NCI-H345 (cell line): ENCODE data around the gene KLHL9.
"Not testable (repeated sequence)": the region's sequence is repeated elsewhere in the genome, so short reads cannot be mapped to it uniquely, and the experiment has no call there.

Source experiments
- DNase-seq: peaks from one replicate; lab custom pipeline; 2025; lab: John Stamatoyannopoulos, UW

Gene KLHL9, protein sequence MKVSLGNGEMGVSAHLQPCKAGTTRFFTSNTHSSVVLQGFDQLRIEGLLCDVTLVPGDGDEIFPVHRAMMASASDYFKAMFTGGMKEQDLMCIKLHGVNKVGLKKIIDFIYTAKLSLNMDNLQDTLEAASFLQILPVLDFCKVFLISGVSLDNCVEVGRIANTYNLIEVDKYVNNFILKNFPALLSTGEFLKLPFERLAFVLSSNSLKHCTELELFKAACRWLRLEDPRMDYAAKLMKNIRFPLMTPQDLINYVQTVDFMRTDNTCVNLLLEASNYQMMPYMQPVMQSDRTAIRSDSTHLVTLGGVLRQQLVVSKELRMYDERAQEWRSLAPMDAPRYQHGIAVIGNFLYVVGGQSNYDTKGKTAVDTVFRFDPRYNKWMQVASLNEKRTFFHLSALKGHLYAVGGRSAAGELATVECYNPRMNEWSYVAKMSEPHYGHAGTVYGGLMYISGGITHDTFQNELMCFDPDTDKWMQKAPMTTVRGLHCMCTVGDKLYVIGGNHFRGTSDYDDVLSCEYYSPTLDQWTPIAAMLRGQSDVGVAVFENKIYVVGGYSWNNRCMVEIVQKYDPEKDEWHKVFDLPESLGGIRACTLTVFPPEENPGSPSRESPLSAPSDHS

DNA sequence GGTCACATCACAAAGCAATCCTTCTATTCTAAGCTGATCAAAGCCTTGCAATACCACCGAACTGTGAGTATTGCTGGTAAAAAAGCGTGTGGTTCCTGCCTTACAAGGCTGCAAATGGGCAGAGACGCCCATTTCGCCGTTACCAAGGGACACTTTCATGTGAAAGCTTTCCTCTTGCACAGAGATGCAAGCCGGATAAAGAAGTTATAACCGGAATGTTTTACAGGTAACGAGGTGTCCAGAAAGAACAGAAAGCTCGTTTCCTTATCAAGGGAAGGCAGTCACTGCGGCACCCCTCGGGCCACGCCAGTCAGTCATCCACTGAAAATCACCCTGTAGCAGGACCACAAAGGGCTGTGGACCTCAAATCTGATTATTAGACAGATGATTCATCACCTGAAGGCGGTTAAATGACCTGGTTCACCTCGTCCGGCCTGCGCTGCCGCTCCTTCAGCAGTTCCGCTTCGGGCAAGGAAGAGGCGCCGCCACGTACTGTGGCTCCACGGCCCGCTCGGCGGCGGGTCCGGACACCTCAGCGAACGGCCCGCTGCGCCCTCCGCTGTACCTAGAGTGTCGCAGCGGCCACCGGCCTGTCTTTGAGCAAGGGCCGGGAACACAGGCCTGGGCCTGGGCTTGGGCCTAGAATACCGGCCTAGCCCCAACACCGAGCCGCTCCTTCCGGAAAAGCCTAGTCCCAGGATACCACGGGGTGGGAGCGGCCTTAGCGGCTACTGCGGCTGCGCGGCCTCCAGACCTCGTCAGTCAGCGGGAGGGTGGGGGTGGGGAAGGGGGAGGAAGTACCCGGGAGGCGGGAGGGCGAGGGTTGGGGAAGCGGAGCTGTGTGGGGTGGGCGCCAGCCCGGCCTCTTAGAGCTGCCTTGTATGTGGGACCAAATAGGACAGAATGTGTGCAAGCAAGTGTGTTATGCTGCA is at the start of gene KLHL9:
TSS of gene KLHL9 (minus strand) at position 704 of the 932 bp plus-strand sequence. CDS start at position 159, 545 bp downstream.
- DNase-seq: peak; percentile 92

DNA sequence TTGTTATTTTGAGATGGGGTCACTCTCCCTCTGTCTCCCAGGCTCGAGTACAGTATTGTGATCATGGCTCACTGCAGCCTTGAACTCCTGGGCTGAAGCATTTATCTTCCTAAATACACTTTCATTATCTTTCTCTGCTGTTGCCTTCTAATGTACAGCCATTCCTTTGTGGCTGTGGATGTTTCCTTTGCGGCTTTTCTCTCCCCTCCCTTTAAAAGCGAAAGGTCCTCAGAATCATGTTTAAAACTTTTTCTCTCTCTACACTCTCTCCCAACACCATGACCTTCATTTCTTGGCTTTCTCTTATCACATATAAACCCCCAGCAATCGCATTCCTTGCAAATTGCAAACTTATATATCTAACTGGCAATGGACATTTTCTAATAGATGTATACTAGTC is 48.4 kb upstream of the KLHL9 start:
- no peak for DNase-seq

- DNase-seq: peak; percentile 55
Measured at GRCh38 chr9:21381448-21382339, 46.5 kb upstream of the KLHL9 start.

DNA sequence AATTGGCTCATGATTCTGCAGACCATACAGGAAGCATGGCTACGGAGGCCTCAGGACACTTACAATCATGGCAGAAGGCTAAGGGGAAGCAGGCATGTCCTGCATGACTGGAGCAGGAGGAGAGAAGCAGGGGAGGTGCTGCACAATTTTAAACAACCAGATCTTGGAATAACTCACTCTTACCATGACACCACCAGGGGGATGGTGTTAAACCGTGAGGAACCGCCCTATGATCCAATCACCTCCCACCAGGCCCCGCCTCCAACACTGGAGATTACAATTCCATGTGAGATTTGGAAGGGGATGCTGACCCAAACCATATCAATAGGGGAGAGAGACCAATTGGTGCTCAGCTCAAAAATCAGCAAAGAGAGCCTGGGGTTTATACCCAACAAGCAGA is 36.3 kb upstream of the KLHL9 start:
- DNase-seq: not testable (repeated sequence)

- no peak for DNase-seq
Measured at GRCh38 chr9:21367957-21368356, 32.8 kb upstream of the KLHL9 start, which contains the start of gene IFNA13. Gene IFNA13, minus strand, starts transcription at chr9:21368057. Its CDS starts 47 bp downstream, at chr9:21368010.

GRCh38 chr9:21367169-21367568 is 32.0 kb upstream of the KLHL9 start:
- DNase-seq: not testable (repeated sequence)

- no peak for DNase-seq
Measured at GRCh38 chr9:21362287-21362686, 27.1 kb upstream of the KLHL9 start.

DNA sequence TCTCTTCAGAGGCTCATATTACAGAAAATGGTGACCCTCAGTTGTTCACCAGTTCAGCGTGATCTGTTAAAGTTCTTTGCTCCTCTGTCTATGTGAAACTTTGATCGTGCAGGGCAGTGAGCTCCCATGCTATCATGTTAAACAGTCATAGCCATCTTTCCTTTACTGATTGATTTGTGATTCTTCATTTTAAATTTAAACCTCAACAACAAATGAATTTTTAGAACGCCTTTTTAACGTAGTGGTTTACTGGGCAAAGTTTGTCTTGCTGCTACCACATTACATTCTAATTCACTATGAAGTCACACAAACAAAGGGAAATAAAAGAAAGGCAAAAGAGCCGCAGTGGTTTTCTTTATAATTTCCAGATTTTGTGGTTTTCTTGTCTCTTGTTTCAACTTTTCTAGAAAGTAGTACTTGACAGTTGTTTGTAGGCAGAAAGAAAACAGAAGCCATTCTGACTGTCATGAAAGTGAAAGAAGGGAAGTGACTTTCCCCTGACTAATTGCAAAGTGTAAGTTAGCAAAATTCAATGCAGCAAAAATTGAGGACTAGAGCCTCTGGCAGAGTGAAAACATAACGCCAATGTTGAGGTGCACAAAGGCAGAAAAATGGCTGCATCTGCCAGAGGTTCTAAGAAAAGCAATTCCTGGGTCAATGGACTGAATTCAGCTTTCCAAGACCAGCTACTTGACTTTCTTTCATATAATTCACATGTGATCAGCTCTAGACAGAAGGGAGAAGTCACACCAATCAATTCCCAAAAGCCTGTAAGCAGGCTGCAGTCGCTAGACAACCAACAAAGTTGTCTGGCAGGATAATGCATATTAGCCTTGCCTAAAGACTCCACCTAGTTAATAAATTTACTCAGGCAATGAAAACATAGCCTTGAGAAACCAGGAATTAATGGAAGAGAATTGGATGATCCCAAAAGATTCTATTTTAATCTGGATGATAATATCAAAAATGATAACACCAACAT is 22.6 kb upstream of the KLHL9 start:
- no peak for DNase-seq

DNA sequence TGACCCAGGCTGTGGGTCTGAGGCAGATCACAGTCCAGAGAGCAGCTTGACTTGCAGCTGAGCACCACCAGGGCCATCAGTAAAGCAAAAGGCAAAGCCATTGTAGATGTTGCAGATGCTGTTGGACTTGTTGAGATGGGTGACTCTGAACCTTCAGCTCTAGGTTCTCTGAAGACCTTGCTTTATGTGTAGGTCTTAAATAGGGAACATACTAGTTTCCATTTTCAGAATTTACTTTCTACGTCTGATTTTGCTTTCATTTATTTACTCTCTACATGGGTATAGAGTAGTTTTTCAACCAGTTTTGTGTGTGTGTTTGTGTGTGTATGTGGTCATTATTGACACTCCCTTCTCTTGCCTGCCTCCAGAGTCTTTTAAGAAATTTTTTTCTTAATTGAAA is 15.6 kb upstream of the KLHL9 start, which contains the start of gene IFNA6:
TSS of gene IFNA6 (minus strand) at position 101 of the 400 bp plus-strand sequence. CDS start at position 101, 0 bp downstream.
- DNase-seq: no peak

DNA sequence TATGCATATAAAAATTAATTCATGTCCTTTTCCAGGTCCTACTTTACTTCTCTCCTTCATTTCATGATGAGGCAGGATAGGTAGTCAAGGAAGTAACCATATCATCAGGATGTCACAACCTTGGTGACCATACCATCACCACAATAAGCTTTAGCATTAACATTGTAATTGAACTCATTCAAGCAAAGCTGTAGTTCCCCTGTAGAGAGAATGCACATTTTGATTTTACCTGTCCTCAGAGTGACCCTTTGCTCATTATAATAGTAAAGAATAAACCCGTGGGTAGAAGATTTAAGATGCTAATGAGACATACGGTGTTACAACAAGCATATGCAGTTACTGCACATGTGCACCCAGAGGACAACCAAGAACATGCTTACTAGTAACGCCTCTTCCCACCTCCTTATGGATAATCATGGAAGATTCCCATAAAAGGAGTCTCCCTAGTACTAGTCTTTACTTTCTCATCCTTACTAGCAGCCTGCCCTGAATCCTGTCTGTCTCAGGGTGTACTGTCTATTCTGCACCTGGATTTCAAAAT is 13.3 kb upstream of the KLHL9 start:
- no peak for DNase-seq

- no peak for DNase-seq
Measured at GRCh38 chr9:21340735-21341134, 5.5 kb upstream of the KLHL9 start.

DNA sequence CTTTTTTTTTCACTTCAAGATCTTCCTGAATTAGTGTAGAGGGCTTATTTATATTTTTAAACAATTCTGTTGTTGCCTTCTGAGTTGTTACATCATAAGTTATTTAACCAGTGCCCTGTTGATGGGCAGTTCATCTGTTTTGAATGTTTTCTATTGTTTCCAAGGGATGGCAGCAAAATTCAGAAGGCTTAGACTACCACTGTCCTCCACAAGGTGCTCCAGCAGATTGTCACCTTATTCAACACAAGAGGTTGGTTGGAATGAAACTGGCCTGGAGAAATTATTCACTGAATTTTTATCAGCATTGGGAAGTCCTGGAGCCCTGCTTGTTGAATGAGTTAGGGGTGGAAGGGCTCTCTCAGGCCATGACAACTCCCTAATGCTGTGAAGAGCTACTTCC is 1.3 kb upstream of the KLHL9 start:
- no peak for DNase-seq

GRCh38 chr9:21333226-21333625 is 2.0 kb downstream of the KLHL9 start:
- DNase-seq: no peak

GRCh38 chr9:21331676-21332402 is 3.4 kb downstream of the KLHL9 start:
- DNase-seq: no peak

DNA sequence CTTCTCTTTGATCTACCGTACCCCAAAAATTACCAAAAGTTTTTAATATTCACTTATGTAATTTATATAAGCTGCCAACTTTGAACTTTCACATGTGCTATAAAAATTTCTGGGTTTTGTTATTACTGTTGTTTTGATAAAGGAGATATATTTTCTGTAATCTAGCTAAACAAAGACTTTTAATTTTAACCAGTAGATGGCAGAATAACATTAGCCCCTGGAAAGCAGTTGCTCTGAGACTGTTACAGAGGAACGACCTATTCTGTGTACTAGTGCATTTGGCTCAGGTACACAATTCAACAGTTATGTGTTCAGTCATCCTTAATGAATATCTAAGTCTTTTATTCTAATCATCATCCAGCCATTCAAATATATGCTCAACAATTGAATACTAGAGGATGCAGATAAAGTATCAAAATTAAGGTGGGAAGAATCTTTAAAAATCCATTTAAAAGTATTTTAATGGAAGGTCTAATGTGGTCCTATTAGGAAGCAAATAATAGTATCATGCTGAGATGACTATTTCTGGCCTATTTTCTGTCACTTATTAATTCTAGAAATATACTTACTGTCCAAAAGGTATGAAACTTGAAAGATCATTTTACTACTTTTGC is 8.6 kb downstream of the KLHL9 start:
- peak; percentile 48 for DNase-seq

DNA sequence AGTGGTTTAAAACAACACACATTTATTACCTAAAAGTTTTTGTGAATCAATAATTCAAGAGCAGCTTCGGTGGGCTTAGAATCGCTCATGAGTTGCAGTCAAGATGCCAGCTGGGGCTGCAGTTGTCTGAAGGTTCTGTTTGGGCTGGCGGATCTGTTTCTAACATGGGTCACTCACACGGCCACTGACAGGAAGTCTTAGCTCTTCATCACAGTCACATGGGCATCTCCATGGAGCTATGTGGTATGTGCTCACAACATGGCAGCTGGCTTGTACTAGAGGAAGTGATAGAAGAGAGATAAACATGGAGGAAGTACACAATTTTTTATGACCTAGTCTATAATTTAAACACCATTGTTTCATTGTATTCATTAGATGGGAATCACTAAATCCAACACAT is 11.2 kb downstream of the KLHL9 start:
- no peak for DNase-seq

- DNase-seq: no peak
Measured at GRCh38 chr9:21322911-21323461, 12.2 kb downstream of the KLHL9 start.

DNA sequence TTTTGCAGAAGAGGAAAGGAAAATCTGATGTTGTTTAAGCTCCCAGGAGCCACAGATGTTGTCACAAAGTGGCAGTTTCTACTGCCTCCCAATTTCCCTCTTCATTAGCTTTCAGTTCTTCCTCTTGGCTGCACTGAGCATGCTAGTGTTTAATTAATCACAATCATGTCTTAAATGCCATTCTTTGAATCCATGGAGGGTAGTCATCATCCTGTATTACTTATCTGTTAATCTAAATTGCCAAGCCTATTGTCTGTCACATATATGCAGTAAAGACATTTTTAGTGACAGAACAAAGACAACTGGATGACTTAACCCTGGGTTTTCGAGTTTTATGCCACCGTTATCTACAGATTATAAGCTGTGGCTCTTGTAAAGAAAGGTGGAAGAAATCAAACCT is 14.7 kb downstream of the KLHL9 start:
- DNase-seq: no peak
